HG02938 (cell line): ENCODE results near the gene APOBEC3C.
"Not testable (repeated sequence)": the region's sequence is repeated elsewhere in the genome, so short reads cannot be mapped to it uniquely, and the experiment has no call there.

Experiments used
- ATAC-seq: cut with Tn5 transposase; IDR thresholded peaks from one replicate; pipeline ENCODE4 v1.9.1; 2021; ENCODE audit warnings: mild to moderate bottlenecking, moderate library complexity; ENCODE audit not compliant: unreplicated experiment

Gene APOBEC3C

DNA sequence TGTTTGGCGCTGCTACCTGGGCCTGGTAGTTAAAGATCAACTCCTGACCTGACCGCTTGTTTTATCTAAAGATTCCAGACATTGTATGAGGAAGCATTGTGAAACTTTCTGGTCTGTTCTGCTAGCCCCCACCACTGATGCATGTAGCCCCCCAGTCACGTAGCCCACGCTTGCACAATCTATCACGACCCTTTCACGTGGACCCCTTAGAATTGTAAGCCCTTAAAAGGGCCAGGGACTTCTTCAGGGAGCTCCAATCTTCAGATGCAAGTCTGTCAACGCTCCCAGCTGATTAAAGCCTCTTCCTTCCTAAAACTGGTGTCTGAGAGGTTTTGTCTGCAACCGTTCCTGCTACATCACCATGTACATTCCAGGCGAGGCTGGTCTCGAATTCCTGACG is 41.6 kb downstream of the APOBEC3C start:
- ATAC-seq: no peak

DNA sequence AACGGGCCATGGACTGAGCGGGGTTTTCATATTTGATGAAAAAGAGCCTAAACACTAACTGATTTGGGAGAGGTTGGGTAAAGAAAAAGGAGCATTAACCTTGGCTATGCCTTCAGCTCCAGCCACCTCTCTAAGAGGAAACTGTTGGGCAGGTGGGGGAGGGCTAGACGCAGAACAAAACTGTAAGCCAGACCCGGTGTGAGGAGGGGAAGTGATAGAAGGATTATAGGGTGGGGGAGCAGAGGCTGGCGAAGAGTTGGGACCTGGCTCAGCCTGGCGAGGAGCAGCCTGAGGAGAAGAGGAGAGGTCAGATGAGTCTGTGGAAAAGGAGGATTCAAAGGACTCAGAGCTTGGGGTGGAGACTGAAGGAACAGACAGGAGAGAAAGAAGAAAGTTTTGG is 47.2 kb downstream of the APOBEC3C start:
- ATAC-seq: not testable (repeated sequence)

DNA sequence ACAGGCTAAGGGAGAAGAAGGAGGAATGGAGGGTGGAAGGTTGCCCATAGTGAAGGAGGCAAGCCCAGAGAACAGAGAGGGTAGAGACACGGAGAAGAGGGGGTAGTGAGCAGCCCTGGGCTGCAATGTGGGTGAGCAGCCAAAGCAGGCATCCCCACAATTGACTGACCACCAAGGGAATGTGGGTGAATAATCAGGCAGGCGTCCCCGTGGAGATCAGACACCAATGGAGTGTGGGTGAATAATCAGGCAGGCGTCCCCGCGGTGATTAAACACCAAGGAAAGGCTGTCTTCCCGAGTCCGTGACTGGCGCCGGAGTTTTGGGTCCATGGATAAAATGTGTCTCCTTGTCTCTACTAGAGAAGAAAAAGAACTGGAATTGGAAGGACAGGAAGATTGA is 47.9 kb downstream of the APOBEC3C start:
- not testable (repeated sequence) for ATAC-seq

DNA sequence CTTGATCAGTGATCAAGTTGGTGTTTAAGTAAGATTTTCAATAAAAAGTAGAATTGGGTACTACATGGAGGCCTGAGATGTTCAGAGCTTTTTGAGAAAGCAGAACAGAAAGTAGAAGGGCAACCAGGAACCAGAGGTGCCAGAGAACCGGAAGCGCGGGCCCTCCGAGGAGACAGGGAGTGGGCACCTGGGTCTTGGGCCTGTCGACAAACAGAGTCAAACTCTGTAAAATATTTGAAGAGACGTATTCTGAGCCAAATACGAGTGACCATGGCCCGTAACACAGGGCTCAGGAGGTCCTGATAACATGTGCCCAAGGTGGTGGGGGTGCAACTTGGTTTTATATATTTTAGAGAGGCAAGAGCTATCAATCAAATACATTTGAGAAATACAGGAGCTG is 49.8 kb downstream of the APOBEC3C start:
- ATAC-seq: not testable (repeated sequence)

DNA sequence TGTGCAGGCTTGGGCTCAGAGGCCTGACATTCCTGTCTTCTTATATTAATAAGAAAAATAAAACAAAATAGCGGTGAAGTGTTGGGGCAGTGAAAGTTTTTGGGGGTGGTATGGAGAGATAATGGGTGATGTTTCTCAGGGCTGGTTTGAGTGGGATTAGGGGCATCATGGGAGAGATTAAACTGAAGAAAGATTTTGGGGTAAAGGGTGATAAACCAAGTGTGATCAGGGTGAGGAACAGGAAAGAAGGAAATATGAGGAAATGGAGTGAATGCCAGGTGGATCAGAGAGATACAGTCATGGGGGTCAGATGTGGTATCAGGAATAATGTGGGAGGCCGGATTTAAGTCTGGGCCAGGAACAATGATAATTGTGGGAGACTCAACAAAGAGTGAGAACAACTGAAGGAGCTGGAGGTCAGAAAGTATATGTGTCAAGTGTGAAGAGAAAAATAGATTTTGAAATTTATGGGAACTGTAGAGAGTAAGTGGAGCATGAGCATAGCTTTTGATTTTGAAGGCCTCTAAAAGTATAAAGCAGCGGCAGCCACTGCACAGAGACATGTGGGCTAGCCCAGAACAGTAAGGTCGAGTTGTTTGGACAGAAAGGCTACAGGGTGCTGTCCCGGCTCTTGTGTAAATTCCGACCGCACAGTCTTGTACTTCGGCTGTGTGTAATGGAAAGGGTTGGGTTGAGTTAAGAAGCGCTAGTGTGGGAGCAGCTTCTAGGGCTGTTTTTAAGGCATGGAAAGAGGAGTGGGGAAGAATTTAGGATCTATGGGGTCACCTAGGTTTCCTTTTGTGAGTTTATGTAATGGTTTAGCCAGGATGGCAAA is 52.6 kb downstream of the APOBEC3C start:
- not testable (repeated sequence) for ATAC-seq

DNA sequence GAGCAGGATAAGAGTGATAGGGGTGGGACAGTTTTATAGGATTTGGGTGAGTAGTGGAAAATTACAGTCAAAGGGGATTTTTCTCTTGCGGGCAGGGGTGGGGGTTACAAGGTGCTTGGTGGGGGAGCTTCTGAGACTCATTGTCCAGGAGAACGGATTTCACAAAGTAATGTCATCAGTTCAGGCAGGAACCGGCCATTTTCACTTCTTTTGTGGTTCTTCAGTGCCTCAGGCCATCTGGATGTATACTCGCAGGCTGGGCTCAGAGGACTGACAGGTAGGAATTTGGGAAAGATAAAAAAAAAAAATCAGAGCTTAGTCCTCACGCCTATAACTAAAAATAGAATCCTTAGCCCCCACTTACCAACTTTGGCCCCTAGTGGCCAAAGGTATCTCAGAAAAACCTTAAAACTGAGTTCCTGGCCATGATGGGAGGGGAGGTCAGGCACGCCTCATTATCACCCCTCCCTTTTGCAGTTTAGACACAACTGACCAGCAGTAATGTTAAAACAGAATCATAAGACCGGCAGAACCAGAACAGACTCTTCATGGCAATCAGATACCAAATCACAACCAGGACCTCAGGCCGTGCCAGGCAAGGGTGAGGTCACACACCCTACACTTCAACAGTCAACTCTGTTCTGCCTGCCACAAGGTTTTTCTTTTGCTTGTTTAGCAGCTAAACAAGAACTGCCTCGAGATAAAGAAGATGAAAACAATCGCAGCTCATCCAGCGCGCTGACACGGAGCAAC is 54.2 kb downstream of the APOBEC3C start:
- ATAC-seq: no peak
